H1 (cell line): Measurements from ENCODE around the gene CACUL1. TPM values are rescaled to one million over a fixed set of nuclear protein-coding genes. Genes with fewer than 3 reads are reported as not detected.
"Not testable (repeated sequence)": the region's sequence is repeated elsewhere in the genome, so short reads cannot be mapped to it uniquely, and the experiment has no call there.

ENCODE experiments used
- CTCF ChIA-PET: fragments of 300-600 bp; sonication (Branson Sonifier 250); formaldehyde crosslinking; loops from one replicate; lab custom pipeline; 2021; ENCODE audit not compliant: partially characterized antibody; lab: Charles Lee
- POLR2A ChIA-PET: fragments of 300-600 bp; sonication (Branson Sonifier 250); formaldehyde crosslinking; loops from one replicate; lab custom pipeline; 2021; ENCODE audit warnings: inconsistent platforms; ENCODE audit not compliant: partially characterized antibody; lab: Charles Lee
- DNase-seq, 2 experiments: peaks; one replicate each; pipeline versions ENCODE4 v3.0.0 to v3.0.0-alpha.2; 2010 to 2022; ENCODE audit warnings: low spot score in 2 of 2, low read depth in 1 of 2, mixed read lengths in 1 of 2
- FAIRE-seq: peaks from 2 replicates; lab custom pipeline; 2011; peaks lifted over from hg19 to GRCh38; lab: Jason Lieb, UNC
- H2AFZ ChIP-seq: 2 replicates; pipeline ENCODE4 v1.8.1; 2012; ENCODE audit warnings: low read length, inconsistent platforms
- H2AK5ac ChIP-seq: 2 replicates; pipeline ENCODE4 v1.6.1; 2013; ENCODE audit warnings: low read depth, low read length
- H2BK120ac ChIP-seq: replicated peaks from 2 replicates; pipeline ENCODE3; 2013; ENCODE audit warnings: low read depth, low read length, inconsistent platforms
- H2BK12ac ChIP-seq: 2 replicates; pipeline ENCODE4 v1.6.1; 2013; ENCODE audit warnings: low read depth, low read length
- H2BK15ac ChIP-seq: 2 replicates; pipeline ENCODE4 v1.6.1; 2013; ENCODE audit warnings: low read length
- H2BK20ac ChIP-seq: 2 replicates; pipeline ENCODE4 v1.6.1; 2013; ENCODE audit warnings: low read length
- H2BK5ac ChIP-seq: 2 replicates; pipeline ENCODE4 v1.6.1; 2013; ENCODE audit warnings: low read depth, low read length
- H3K14ac ChIP-seq: 2 replicates; pipeline ENCODE4 v1.6.1; 2013; ENCODE audit warnings: inconsistent platforms; ENCODE audit not compliant: insufficient read length
- H3K18ac ChIP-seq: 2 replicates; pipeline ENCODE4 v1.6.1; 2013; ENCODE audit warnings: low read length; ENCODE audit errors: extremely low read depth
- H3K23ac ChIP-seq: 2 replicates; pipeline ENCODE4 v1.6.1; 2013; ENCODE audit warnings: inconsistent platforms; ENCODE audit not compliant: insufficient read length
- H3K23me2 ChIP-seq: 2 replicates; pipeline ENCODE4 v1.6.1; 2013; ENCODE audit warnings: low read depth, low read length
- H3K27ac ChIP-seq: 2 replicates; pipeline ENCODE4 v1.6.1; 2011; ENCODE audit warnings: low read depth, low read length, inconsistent platforms
- H3K27me3 ChIP-seq, 4 experiments: replicated peaks in 1 of 4; 1 replicate in 1 of 4; 2 replicates in 3 of 4; pipeline versions ENCODE4 v1.6.1 to v1.8.1; 2011 to 2013; ENCODE audit warnings: low read length in 3 of 4, mild to moderate bottlenecking in 3 of 4, inconsistent platforms in 2 of 4, mixed read lengths in 2 of 4, moderate library complexity in 1 of 4; ENCODE audit not compliant: control insufficient read depth in 3 of 4, insufficient read depth in 3 of 4; ENCODE audit errors: extremely low read depth in 1 of 4
- H3K36me3 ChIP-seq, 4 experiments: 2 replicates each; pipeline versions ENCODE4 v1.6.1 to v1.8.1; 2011 to 2013; ENCODE audit warnings: mild to moderate bottlenecking in 4 of 4, low read length in 3 of 4, moderate library complexity in 2 of 4, control low read depth in 1 of 4, inconsistent platforms in 1 of 4; ENCODE audit not compliant: insufficient read depth in 4 of 4, control insufficient read depth in 2 of 4
- H3K4ac ChIP-seq: replicated peaks from 2 replicates; pipeline ENCODE3; 2013; ENCODE audit warnings: low read length, low read depth, mixed read lengths, inconsistent platforms; ENCODE audit not compliant: insufficient read length
- H3K4me1 ChIP-seq, 4 experiments: replicated peaks in 1 of 4; 1 replicate in 1 of 4; 2 replicates in 3 of 4; pipeline versions ENCODE4 v1.6.1 to v1.8.1; 2011 to 2013; ENCODE audit warnings: low read length in 3 of 4, inconsistent platforms in 2 of 4, mixed read lengths in 1 of 4; ENCODE audit not compliant: insufficient read depth in 4 of 4, control insufficient read depth in 3 of 4
- H3K4me2 ChIP-seq, 2 experiments: 2 replicates each; pipeline versions ENCODE4 v1.6.1 to v1.8.1; 2011 to 2013; ENCODE audit warnings: low read depth in 2 of 2, low read length in 2 of 2, control low read depth in 1 of 2, inconsistent platforms in 1 of 2, mild to moderate bottlenecking in 1 of 2; ENCODE audit not compliant: insufficient read depth in 1 of 2
- H3K4me3 ChIP-seq, 4 experiments: fragments of 200-600, 300-600 bp in 1 of 4; sonication (generic), shearing (Covaris generic), sonication (Bioruptor Twin) in 1 of 4; 2 replicates each; pipeline versions ENCODE4 v1.5.1 to v1.8.1; 2011 to 2016; ENCODE audit warnings: low read length in 4 of 4, low read depth in 3 of 4, control low read depth in 2 of 4, inconsistent platforms in 2 of 4, mild to moderate bottlenecking in 2 of 4, mixed read lengths in 1 of 4, moderate library complexity in 1 of 4; ENCODE audit not compliant: insufficient read depth in 2 of 4; ENCODE audit errors: extremely low read depth in 1 of 4
- H3K56ac ChIP-seq: replicated peaks from 2 replicates; pipeline ENCODE3; 2013; ENCODE audit warnings: low read depth, mild to moderate bottlenecking, mixed read lengths, low read length, inconsistent platforms; ENCODE audit not compliant: insufficient read length
- H3K79me1 ChIP-seq: 2 replicates; pipeline ENCODE4 v1.6.1; 2013; ENCODE audit warnings: low read depth, low read length, control low read depth
- H3K79me2 ChIP-seq, 2 experiments: 2 replicates each; pipeline versions ENCODE4 v1.6.1 to v1.8.1; 2012 to 2013; ENCODE audit warnings: low read length in 2 of 2, mild to moderate bottlenecking in 2 of 2, inconsistent platforms in 1 of 2; ENCODE audit not compliant: insufficient read depth in 2 of 2, control insufficient read depth in 1 of 2
- H3K9ac ChIP-seq, 4 experiments: replicated peaks in 1 of 4; 1 replicate in 1 of 4; 2 replicates in 3 of 4; pipeline versions ENCODE4 v1.6.1 to v1.8.1; 2011 to 2013; ENCODE audit warnings: low read depth in 3 of 4, low read length in 3 of 4, control low read depth in 2 of 4, mild to moderate bottlenecking in 2 of 4, moderate library complexity in 2 of 4, inconsistent platforms in 1 of 4; ENCODE audit errors: extremely low read depth in 1 of 4
- H3K9me3 ChIP-seq, 2 experiments: 2 replicates each; pipeline versions ENCODE4 v1.6.1 to v1.8.1; 2012 to 2013; ENCODE audit warnings: mild to moderate bottlenecking in 2 of 2, moderate library complexity in 2 of 2, control low read depth in 1 of 2, inconsistent platforms in 1 of 2, low read depth in 1 of 2, low read length in 1 of 2, mixed read lengths in 1 of 2; ENCODE audit not compliant: insufficient read depth in 2 of 2
- H4K20me1 ChIP-seq, 2 experiments: replicated peaks in 1 of 2; 2 replicates each; pipeline versions ENCODE3 to v1.8.1; 2011 to 2013; ENCODE audit warnings: inconsistent platforms in 2 of 2, low read length in 2 of 2, mild to moderate bottlenecking in 1 of 2; ENCODE audit not compliant: insufficient read depth in 2 of 2, control insufficient read depth in 1 of 2
- H4K5ac ChIP-seq: 2 replicates; pipeline ENCODE4 v1.6.1; 2013; ENCODE audit warnings: low read length, low read depth, mixed read lengths, inconsistent platforms; ENCODE audit not compliant: insufficient read length
- H4K8ac ChIP-seq: 2 replicates; pipeline ENCODE4 v1.8.0; 2013; ENCODE audit warnings: mild to moderate bottlenecking, moderate library complexity, low read length, inconsistent platforms; ENCODE audit not compliant: insufficient read depth; ENCODE audit errors: extremely low read depth
- H4K91ac ChIP-seq: replicated peaks from 2 replicates; pipeline ENCODE3; 2013; ENCODE audit warnings: low read length, mixed read lengths, inconsistent platforms; ENCODE audit not compliant: insufficient read length
- CTBP2 ChIP-seq: IDR thresholded peaks from 2 replicates; pipeline ENCODE4 v1.7.0; 2011; ENCODE audit warnings: borderline replicate concordance, mild to moderate bottlenecking, moderate library complexity, mixed read lengths, low read length; ENCODE audit not compliant: insufficient read depth, insufficient read length
- CTCF ChIP-seq, 3 experiments: IDR thresholded peaks; 1 replicate in 2 of 3; 2 replicates in 1 of 3; pipeline versions ENCODE4 v1.5.1 to v1.6.1; 2011; ENCODE audit warnings: low read length in 3 of 3, mild to moderate bottlenecking in 3 of 3, inconsistent platforms in 2 of 3, low read depth in 1 of 3, moderate library complexity in 1 of 3; ENCODE audit not compliant: insufficient read depth in 1 of 3; ENCODE audit errors: control extremely low read depth in 1 of 3
- KDM4A ChIP-seq: IDR thresholded peaks from one replicate; pipeline ENCODE4 v1.7.1; 2012; ENCODE audit warnings: low read depth, mild to moderate bottlenecking, moderate library complexity, low read length, inconsistent platforms; ENCODE audit not compliant: severe bottlenecking
- WGBS, 2 experiments: shearing (Covaris generic) in 1 of 2; methylation state at CpG; one replicate each; pipeline versions ENCODE4 v1.1.6 to v1.1.7; 2013 to 2015; ENCODE audit warnings: low lambda C conversion rate in 2 of 2, mixed read lengths in 2 of 2, inconsistent platforms in 1 of 2, low coverage in 1 of 2, missing lambda C conversion rate in 1 of 2; ENCODE audit not compliant: insufficient replicate concordance in 2 of 2, insufficient coverage in 1 of 2, insufficient read length in 1 of 2; ENCODE audit errors: extremely low coverage in 1 of 2, missing lambda C conversion rate in 1 of 2; 5-methylcytosine and 5-hydroxymethylcytosine counted together
- polyA plus RNA-seq, 7 experiments: library from polyadenylated mRNA; depleted of rRNA in 3 of 7; stranded (reverse) in 5 of 7; unstranded in 2 of 7; fragments of >200 nt in 5 of 7; fragments of 200-250 nt in 2 of 7; gene quantifications; 1 replicate in 5 of 7; 2 replicates in 1 of 7; 4 replicates in 1 of 7; pipeline versions ENCODE4 v1.2.1 to v1.2.3, GENCODE V29; 2011 to 2013; ENCODE audit warnings: missing spikeins in 2 of 7, mixed read lengths in 2 of 7
- total RNA-seq: library from RNA; stranded (reverse); fragmentation: NEBNext Ultra II Directional; extraction: Animal tissue kit (Norgen Biotek cat#: 25700); gene quantifications from 2 replicates; pipeline ENCODE4 v1.2.1, GENCODE V29; 2021

CACUL1 gene
- total and polyA plus RNA-seq, 2 of the 8 experiments (the other 6 are each of a cell fraction or from before 2014, with no cell fraction given), result 6.5 to 34.2 TPM

- TF ChIP-seq CTBP2, result no peak
- no peak for TF ChIP-seq CTCF (IDR thresholded peaks at IDR 0.05; ENCODE audit: control extremely low read depth in 1 of 3, insufficient read depth in 1 of 3, low read depth in 1 of 3, low read length in 3 of 3)
- TF ChIP-seq KDM4A, result no peak
Measured at GRCh38 chr10:118672153-118672552, 82.6 kb downstream of the CACUL1 start (continued).

- H3K4me3 ChIP-seq, H4K20me1 ChIP-seq, FAIRE-seq, DNase-seq, H3K9me3 ChIP-seq, POLR2A ChIA-PET, H3K79me1 ChIP-seq, H4K5ac ChIP-seq, H2BK20ac ChIP-seq, H2AK5ac ChIP-seq, H2BK5ac ChIP-seq, H3K23ac ChIP-seq, H3K4me2 ChIP-seq, H4K91ac ChIP-seq, H3K23me2 ChIP-seq, H2BK12ac ChIP-seq, H4K8ac ChIP-seq, H3K4me1 ChIP-seq, H3K14ac ChIP-seq, H3K27ac ChIP-seq, H3K9ac ChIP-seq, H3K27me3 ChIP-seq, H3K18ac ChIP-seq, H3K4ac ChIP-seq, H2BK15ac ChIP-seq, H2BK120ac ChIP-seq, H3K36me3 ChIP-seq, H3K56ac ChIP-seq, H2AFZ ChIP-seq, H3K79me2 ChIP-seq: not testable (repeated sequence)
- 85% methylated on average over 3 of the region's 3 CpGs; no CpG with 5 or more reads in 1 of the 2 experiments for WGBS, 2 experiments
- CTCF ChIA-PET, result interaction anchor here (1.0 to 6.2 kb wide), 3 partner anchors 9 to 88 kb away, joined by 3 to 23 read pairs (median 4); no protein-coding TSS in a partner anchor
Measured at GRCh38 chr10:118671221-118671620, 83.5 kb downstream of the CACUL1 start.
